Cardiac fibroblast (primary cell): ENCODE results near the gene TSC22D2.

ENCODE experiments used
- DNase-seq, 2 donors: peaks; one replicate each; pipeline versions ENCODE4 v3.0.0 to v3.0.0-alpha.2; 2010; ENCODE audit warnings: low read depth in 2 of 2
- H3K4me3 ChIP-seq, 2 donors: replicated peaks in 1 of 2; 1 replicate in 1 of 2; 2 replicates in 1 of 2; pipeline ENCODE4 v1.5.1; 2011; ENCODE audit warnings: low read depth in 2 of 2, low read length in 2 of 2, mild to moderate bottlenecking in 2 of 2, moderate library complexity in 1 of 2
- CTCF ChIP-seq: IDR thresholded peaks from one replicate; pipeline ENCODE4 v1.5.1; 2011; ENCODE audit warnings: low read depth, mild to moderate bottlenecking, low read length, inconsistent platforms

Gene TSC22D2

GRCh38 chr3:150411546-150411945, 3.4 kb downstream of the TSC22D2 start:
- DNase-seq: no peak
- H3K4me3 ChIP-seq: peak overlapping the region; percentile 90 to 92
- no peak for TF ChIP-seq CTCF

GRCh38 chr3:150411976-150412375, 3.9 kb downstream of the TSC22D2 start:
- no peak for TF ChIP-seq CTCF
- peak overlapping the region; percentile 90 to 92 for H3K4me3 ChIP-seq
- DNase-seq: peak in 1 of 2 donors; percentile 66

- no peak for TF ChIP-seq CTCF
- DNase-seq: peak; percentile 77 to 89
- H3K4me3 ChIP-seq: peak overlapping the region; percentile 90 to 92
Observed at GRCh38 chr3:150412561-150413231, 4.6 kb downstream of the TSC22D2 start.

GRCh38 chr3:150414258-150414657, 6.2 kb downstream of the TSC22D2 start:
- DNase-seq: peak; percentile 51 to 59
- H3K4me3 ChIP-seq: peak overlapping the region; percentile 4 to 19
- TF ChIP-seq CTCF: no peak

- no peak for TF ChIP-seq CTCF
- no peak overlapping the region for H3K4me3 ChIP-seq
- peak in 1 of 2 donors; percentile 45 for DNase-seq
Observed at GRCh38 chr3:150414959-150415358, 6.9 kb downstream of the TSC22D2 start.

GRCh38 chr3:150419076-150419868, 11.2 kb downstream of the TSC22D2 start:
- H3K4me3 ChIP-seq: no peak overlapping the region
- no peak for TF ChIP-seq CTCF
- no peak for DNase-seq
